ENCODE data around the gene DDX17.

The DDX17 gene

DNA sequence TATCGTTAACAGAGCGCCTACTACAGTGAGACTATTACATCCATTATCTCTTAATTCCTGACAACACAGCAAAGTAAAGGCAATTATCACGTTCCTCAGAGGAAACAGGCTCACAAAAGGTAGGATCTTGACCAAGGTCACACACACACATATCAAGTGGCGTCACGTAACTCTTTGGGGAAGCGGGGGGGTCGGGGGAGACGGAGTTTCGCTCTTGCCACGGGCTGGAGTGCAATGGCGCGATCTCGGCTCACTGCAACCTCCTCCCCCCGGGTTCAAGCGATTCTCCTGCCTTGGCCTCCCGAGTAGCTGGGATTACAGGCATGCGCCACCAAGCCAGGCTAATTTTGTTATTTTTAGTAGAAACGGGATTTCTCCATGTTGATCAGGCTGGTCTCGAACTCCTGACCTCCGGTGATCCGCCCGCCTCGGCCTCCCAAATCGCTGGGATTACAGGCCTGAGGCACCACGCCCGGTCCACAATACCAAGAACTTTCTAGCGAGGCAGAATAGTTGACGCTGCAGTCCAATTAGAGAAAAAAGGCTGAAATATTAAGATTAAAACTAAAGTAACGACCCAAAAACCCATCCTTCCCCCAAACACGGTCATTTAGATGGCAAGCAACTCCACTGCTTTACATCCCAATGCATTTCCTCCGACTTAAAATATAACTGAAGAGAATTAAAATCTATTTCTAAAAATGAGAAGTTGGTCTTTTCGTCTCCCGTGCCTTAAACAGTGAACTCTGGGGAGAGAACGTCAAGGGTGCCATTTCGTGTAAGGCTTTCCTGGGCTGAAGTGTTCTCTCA, 1.2 kb downstream of the DDX17 start:
- peaks cover 39% of the 10 kb centered on the region for H3K4me1 Mint-ChIP-seq (ENCODE audit: low read depth)
- peak overlapping the region; percentile 98 for H3K27ac Mint-ChIP-seq
- H3K27me3 Mint-ChIP-seq (ENCODE audit: low read depth), result no peaks in the 10 kb centered on the region
- peaks cover 54% of the 10 kb centered on the region for H3K36me3 Mint-ChIP-seq (ENCODE audit: low read depth)
- peak overlapping the region; percentile 95 for H3K4me3 Mint-ChIP-seq
- no peaks in the 10 kb centered on the region for H3K9me3 Mint-ChIP-seq

DNA sequence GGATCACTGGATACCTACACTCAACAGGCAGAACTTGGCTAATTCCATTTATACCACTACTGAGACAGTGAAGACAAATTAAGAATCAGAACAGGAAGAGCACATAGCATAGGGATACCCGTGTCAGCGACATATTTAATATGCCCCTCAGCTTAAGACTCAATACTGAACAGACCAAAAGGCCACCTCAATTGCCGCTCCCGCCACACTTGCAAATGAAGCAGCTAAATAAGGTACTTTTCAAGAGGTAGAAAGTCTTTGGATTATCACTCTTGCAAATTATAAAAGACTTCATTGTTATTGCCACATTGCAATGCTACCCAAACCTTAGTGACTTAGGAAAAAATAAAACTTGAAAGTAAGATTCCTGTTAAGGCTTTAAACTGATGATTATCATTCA, 3.1 kb downstream of the DDX17 start:
- peaks cover 48% of the 10 kb centered on the region for H3K4me1 Mint-ChIP-seq (ENCODE audit: low read depth)
- no peaks in the 10 kb centered on the region for H3K27me3 Mint-ChIP-seq (ENCODE audit: low read depth)
- peak overlapping the region; percentile 95 for H3K4me3 Mint-ChIP-seq
- no peaks in the 10 kb centered on the region for H3K9me3 Mint-ChIP-seq
- H3K36me3 Mint-ChIP-seq (ENCODE audit: low read depth), result peaks cover 67% of the 10 kb centered on the region
- peak overlapping the region; percentile 69 for H3K27ac Mint-ChIP-seq

DNA sequence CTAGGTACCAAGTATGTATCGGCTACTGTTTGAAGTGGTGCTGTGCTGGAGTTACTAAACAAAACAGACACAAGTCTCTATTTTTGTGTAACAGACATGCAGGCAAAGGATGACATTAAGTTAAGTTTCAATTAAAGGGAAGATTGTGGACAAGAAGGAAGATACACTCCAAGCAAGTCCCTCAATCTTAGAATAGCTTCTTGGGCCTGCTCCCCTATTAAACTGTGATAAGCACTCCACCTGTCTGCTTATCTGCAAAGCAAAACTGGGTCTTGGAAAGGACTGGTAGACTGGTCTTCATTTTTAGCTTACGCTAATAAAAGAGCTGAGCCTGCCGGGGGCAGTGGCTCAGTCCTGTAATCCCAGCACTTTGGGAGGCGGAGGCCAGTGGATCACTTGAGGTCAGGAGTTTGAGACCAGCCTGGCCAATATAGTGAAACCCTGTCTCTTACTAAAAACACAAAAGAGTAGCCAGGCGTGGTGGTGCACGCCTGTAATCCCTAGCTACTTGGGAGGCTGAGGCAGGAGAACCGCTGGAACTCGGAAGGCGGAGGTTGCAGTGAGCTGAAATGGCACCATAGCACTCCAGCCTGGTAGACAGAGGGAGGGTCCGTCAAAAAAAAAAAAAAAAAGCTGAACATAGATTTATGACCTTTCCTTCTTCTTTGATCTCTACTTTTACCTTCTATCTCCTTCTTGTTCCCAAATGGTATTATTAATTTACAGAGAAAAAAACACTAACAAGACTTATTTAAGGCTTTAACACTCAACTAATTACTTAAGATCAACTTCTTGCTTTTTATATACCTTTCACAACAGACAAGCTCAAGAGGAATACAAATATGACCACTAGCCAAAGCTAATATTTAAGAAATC, 4.1 kb downstream of the DDX17 start:
- H3K4me3 Mint-ChIP-seq, result peak overlapping the region; percentile 95
- peaks cover 51% of the 10 kb centered on the region for H3K4me1 Mint-ChIP-seq (ENCODE audit: low read depth)
- H3K27ac Mint-ChIP-seq, result no peak overlapping the region
- H3K36me3 Mint-ChIP-seq (ENCODE audit: low read depth), result peaks cover 71% of the 10 kb centered on the region
- no peaks in the 10 kb centered on the region for H3K9me3 Mint-ChIP-seq
- H3K27me3 Mint-ChIP-seq (ENCODE audit: low read depth), result no peaks in the 10 kb centered on the region

DNA sequence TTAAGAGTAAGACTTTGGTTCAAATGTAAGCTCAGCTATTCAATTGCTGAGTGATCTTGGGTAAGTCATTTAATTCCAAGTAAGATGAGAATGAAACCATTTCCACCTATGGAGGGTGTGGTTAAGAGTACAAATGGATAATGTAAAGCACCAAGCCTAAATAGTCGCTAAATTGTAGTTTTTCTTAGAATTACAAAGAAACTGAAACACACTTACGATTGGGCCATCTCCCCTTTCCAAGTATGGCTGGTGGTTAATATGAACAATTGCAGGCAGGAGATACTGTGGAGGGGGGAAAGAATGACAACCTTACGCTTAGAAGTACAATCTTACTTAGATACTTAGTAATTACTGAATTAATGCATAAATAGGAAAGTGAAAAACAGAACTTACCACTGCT, 8.2 kb downstream of the DDX17 start:
- no peak overlapping the region for H3K27ac Mint-ChIP-seq
- no peaks in the 10 kb centered on the region for H3K9me3 Mint-ChIP-seq
- H3K4me3 Mint-ChIP-seq, result no peak overlapping the region
- peaks cover 67% of the 10 kb centered on the region for H3K36me3 Mint-ChIP-seq (ENCODE audit: low read depth)
- H3K27me3 Mint-ChIP-seq (ENCODE audit: low read depth), result no peaks in the 10 kb centered on the region
- peaks cover 47% of the 10 kb centered on the region for H3K4me1 Mint-ChIP-seq (ENCODE audit: low read depth)

DNA sequence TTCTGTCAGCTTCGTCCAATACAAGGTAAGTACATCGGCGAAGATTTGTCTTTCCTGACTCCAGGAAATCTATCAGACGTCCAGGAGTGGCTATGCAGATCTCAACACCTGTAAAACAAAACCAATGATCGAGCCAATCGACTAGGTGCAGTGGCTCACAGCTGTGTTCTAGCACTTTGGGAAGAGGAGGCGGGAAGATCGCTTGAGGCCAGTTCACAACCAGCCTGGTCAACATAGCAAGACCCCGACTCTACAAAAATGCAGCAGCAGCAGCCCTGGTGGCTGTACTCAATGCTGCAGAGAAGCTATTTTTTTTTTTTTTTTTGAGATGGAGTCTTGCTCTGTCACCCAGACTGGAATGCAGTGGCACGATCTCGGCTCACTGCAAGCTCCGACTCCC, 11.2 kb downstream of the DDX17 start:
- Mint-ChIP-seq H3K27me3 (ENCODE audit: low read depth) (no peaks in the 10 kb centered on the region), H3K27ac (no peak overlapping the region), H3K4me3 (no peak overlapping the region), H3K4me1 (ENCODE audit: low read depth) (peaks cover 46% of the 10 kb centered on the region), H3K9me3 (no peaks in the 10 kb centered on the region), H3K36me3 (ENCODE audit: low read depth) (peaks cover 55% of the 10 kb centered on the region)

DNA sequence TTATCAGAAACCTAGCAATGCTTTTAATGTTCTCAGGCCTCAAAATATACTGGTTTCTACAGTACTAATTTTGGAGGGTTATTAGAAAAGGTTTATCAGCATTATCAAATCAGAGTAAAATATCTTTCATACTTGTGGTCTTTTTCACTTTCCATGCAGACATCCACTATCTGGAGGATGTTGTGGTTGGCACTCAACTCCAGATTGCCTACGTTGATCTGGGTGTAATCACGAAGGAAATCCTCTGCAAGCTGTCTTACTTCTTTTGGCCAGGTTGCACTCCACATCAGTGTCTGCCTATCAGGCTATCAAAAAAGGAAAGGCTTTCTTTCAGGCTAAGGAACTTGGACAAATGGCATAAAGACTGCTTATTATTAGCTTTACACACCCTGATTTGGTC, 11.6 kb downstream of the DDX17 start:
- Mint-ChIP-seq H3K36me3 (ENCODE audit: low read depth) (peaks cover 57% of the 10 kb centered on the region), H3K9me3 (no peaks in the 10 kb centered on the region), H3K27ac (no peak overlapping the region), H3K4me1 (ENCODE audit: low read depth) (peaks cover 49% of the 10 kb centered on the region), H3K27me3 (ENCODE audit: low read depth) (no peaks in the 10 kb centered on the region), H3K4me3 (no peak overlapping the region)

DNA sequence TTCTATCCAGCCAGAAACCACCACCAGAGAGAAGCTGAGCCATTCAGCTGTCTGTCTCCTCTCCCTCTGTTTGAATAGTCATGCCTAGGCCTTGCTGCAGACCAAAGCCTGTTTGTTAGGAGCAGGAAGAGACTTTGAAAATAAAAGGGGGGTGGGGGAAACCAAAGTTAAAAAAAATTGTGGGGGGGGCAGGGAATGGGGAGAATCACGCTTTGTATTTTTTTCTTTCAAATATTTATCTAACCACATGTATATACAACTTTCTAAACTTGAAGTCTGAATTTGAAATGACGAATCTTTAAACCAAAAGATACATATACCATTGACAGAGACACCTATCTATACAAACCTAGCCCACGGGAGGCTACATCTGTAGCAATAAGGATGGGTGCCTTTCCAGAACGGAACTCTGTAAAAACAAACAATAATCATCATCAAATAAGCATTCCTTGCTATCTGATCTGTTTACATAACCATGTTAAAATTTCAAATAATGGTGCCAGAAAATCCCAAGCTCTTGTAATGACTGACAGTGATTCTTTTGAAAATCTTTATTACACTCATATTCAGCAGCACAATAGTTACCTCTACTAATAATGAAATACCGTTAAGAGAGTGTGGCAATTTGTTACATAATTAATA, 14.3 kb downstream of the DDX17 start:
- no peak overlapping the region for H3K4me3 Mint-ChIP-seq
- no peak overlapping the region for H3K27ac Mint-ChIP-seq
- peaks cover 56% of the 10 kb centered on the region for H3K36me3 Mint-ChIP-seq (ENCODE audit: low read depth)
- no peaks in the 10 kb centered on the region for H3K27me3 Mint-ChIP-seq (ENCODE audit: low read depth)
- H3K4me1 Mint-ChIP-seq (ENCODE audit: low read depth), result peaks cover 48% of the 10 kb centered on the region
- no peaks in the 10 kb centered on the region for H3K9me3 Mint-ChIP-seq

DNA sequence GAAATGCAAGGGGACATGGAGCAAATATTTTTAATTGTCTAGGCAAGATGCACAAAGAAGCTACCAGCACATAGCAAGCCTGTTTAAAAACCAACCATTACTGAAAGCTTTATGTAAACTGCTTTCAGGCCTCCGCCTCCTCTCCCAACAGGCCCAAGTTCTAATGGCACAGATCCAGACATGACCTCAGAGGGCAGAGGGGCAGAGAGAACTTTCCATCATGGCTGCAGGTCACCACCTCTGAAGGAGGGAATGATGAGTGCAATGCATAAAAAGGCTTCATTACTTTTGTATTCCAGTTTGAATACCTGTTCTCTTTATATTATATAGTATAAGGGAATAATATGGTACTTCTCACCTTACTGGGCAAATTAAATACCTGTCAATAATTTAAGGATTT, 15.2 kb downstream of the DDX17 start:
- Mint-ChIP-seq H3K9me3 (no peaks in the 10 kb centered on the region), H3K27me3 (ENCODE audit: low read depth) (no peaks in the 10 kb centered on the region), H3K4me1 (ENCODE audit: low read depth) (peaks cover 49% of the 10 kb centered on the region), H3K27ac (peak overlapping the region; percentile 85), H3K36me3 (ENCODE audit: low read depth) (peaks cover 60% of the 10 kb centered on the region), H3K4me3 (no peak overlapping the region)

DNA sequence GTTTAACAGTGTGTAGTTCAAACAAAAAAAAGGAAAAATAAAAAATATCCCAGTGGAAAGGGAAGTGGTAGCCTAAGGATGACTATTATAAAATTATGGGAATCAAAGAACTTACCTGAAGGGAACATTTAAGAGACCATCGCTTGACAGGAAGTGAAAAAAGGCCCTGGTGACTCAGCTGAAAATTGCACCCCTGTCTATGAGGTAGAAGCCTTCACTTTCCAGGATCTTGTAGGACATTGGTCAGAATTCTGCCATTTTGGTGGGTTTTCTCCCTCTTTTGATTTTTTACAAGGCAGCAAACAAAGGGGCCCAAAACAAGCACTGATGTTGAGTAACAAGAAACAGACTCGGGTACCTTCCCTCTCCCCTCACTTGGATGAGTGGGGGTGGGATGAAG, 15.6 kb downstream of the DDX17 start:
- Mint-ChIP-seq H3K36me3 (ENCODE audit: low read depth) (peaks cover 61% of the 10 kb centered on the region), H3K27ac (peak overlapping the region; percentile 85), H3K4me3 (no peak overlapping the region), H3K9me3 (no peaks in the 10 kb centered on the region), H3K27me3 (ENCODE audit: low read depth) (no peaks in the 10 kb centered on the region), H3K4me1 (ENCODE audit: low read depth) (peaks cover 46% of the 10 kb centered on the region)

DNA sequence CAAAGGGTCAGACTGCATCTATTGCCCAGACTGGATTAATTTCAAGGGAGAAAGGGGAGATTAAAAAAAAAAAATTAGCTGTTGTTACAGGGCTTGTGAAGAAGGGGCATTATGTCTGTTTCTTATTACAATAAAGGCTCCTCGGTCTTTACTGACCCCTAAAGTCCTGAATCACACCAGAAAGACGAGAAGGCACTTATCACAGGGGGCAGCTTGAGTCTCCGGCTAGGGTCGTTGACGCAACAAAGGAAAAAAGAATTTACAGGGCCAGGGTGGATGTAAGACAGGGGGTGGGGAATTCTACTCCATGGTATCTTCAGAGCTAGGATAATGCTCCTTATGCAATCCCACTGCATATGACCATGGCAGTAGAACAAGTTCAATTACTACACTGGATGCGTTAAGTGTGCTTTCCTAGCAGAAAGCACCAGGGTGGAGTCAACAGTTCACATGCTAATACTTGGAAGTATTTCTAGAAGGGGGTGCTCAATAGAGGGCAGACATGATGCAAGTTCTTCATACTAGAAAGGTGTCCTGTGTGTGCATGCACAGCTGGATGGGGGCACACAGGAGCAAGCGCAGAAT, 16.5 kb downstream of the DDX17 start:
- no peaks in the 10 kb centered on the region for H3K9me3 Mint-ChIP-seq
- H3K36me3 Mint-ChIP-seq (ENCODE audit: low read depth), result peaks cover 61% of the 10 kb centered on the region
- peak overlapping the region; percentile 10 for H3K27ac Mint-ChIP-seq
- H3K27me3 Mint-ChIP-seq (ENCODE audit: low read depth), result no peaks in the 10 kb centered on the region
- H3K4me1 Mint-ChIP-seq (ENCODE audit: low read depth), result peaks cover 43% of the 10 kb centered on the region
- H3K4me3 Mint-ChIP-seq, result no peak overlapping the region

DNA sequence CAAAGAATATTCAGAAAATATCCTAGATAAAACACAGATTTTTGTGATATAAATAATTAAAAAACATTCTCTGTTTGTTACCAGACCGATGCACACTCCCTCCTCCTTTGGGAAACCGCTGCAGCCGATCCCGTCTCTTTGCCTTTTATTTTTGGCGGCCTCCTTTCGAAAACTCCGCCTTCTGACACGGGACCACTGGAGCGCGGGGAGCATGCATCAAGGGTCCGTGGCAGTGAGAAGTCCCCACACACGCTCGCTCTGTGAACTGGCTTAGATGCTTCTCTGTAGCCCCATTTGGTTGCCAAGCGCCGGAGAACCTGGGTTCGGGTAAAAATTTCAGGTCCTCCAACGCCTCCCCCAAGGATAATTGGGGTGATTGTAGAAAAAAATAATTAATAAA, 17.0 kb downstream of the DDX17 start:
- H3K9me3 Mint-ChIP-seq, result no peaks in the 10 kb centered on the region
- no peaks in the 10 kb centered on the region for H3K27me3 Mint-ChIP-seq (ENCODE audit: low read depth)
- H3K36me3 Mint-ChIP-seq (ENCODE audit: low read depth), result peaks cover 61% of the 10 kb centered on the region
- no peak overlapping the region for H3K4me3 Mint-ChIP-seq
- H3K27ac Mint-ChIP-seq, result peak overlapping the region; percentile 4
- H3K4me1 Mint-ChIP-seq (ENCODE audit: low read depth), result peaks cover 41% of the 10 kb centered on the region

DNA sequence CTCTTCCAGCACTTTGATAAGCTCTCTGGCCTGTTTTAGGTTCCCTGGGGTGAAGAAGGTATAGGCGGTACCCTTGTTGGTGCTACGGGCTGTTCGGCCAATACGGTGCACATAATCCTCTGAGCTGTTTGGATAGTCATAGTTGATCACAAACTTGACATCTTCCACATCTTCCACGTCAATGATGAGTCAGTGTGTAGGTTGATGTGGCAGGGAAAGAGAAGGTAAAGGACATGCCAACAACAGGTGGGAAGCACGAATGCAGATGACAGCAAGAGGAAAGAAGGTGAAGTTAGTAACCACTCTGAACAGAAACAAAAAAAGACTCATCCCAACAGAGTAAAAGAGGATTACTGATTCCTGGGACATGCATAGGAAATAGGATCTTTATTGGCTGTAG, 18.2 kb downstream of the DDX17 start:
- peaks cover 61% of the 10 kb centered on the region for H3K36me3 Mint-ChIP-seq (ENCODE audit: low read depth)
- peak overlapping the region; percentile 63 for H3K27ac Mint-ChIP-seq
- H3K4me3 Mint-ChIP-seq, result no peak overlapping the region
- no peaks in the 10 kb centered on the region for H3K27me3 Mint-ChIP-seq (ENCODE audit: low read depth)
- peaks cover 36% of the 10 kb centered on the region for H3K4me1 Mint-ChIP-seq (ENCODE audit: low read depth)
- no peaks in the 10 kb centered on the region for H3K9me3 Mint-ChIP-seq

DNA sequence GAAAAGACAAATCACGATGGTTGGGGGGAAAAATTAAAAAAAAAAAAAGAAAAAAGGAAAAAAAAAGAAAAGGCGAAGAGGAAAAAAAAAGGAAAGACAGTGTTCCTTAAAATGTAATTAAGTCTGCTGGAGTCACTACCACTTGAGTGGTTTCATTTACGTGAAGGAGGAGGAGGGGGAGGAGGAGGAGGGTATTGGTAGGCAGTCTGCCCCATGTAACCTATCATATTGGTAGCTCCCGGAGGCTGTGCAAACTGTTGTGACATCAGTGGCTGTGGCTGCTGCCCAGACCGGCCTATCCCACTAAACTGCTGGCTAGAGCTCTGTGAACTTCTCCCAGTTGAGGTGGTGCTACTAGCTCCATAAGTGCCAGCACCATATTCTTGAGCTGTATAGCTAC, 20.3 kb downstream of the DDX17 start:
- Mint-ChIP-seq H3K27me3 (ENCODE audit: low read depth) (no peaks in the 10 kb centered on the region), H3K4me1 (ENCODE audit: low read depth) (peaks cover 30% of the 10 kb centered on the region), H3K4me3 (no peak overlapping the region), H3K27ac (no peak overlapping the region), H3K36me3 (ENCODE audit: low read depth) (peaks cover 78% of the 10 kb centered on the region), H3K9me3 (no peaks in the 10 kb centered on the region)

DNA sequence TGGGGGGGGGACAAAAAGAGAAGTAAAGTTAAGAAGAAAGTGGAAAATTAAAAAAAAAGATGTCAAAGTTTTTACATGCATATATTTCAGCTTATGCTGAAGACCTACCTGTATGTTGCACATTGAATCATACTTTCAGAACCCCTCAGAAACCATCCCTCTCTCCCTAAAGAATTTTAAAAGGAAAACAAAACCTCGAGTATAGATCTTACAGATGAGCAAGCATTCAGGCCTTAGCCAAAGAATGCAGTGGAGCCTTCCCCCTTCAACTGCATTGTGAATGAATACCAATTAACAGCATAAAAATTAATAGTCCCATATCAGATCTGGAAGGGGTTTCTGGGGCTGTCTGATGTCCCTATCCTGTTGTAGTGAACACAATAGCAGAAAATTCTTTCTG, 21.9 kb downstream of the DDX17 start:
- H3K27ac Mint-ChIP-seq, result peak overlapping the region; percentile 14
- no peaks in the 10 kb centered on the region for H3K9me3 Mint-ChIP-seq
- H3K4me1 Mint-ChIP-seq (ENCODE audit: low read depth), result peaks cover 17% of the 10 kb centered on the region
- peaks cover 63% of the 10 kb centered on the region for H3K36me3 Mint-ChIP-seq (ENCODE audit: low read depth)
- no peak overlapping the region for H3K4me3 Mint-ChIP-seq
- H3K27me3 Mint-ChIP-seq (ENCODE audit: low read depth), result no peaks in the 10 kb centered on the region

Measured in T-helper 1 cell treated with Interleukin-12 subunit alpha and Interleukin-12 subunit beta and Interleukin-4 antibody, amounts not matched to agents 30 μg/mL and 1 μg/mL, for 36 hours (primary cell).